GM18511 (cell line): ENCODE data around the gene TRAF1.

ENCODE experiments used
- ATAC-seq: cut with Tn5 transposase; IDR thresholded peaks from one replicate; pipeline ENCODE4 v1.9.1; 2021; ENCODE audit warnings: mild to moderate bottlenecking, moderate library complexity; ENCODE audit not compliant: unreplicated experiment

The TRAF1 gene

GRCh38 chr9:120872791-120873502, 53.6 kb downstream of the TRAF1 start:
- ATAC-seq: no peak

DNA sequence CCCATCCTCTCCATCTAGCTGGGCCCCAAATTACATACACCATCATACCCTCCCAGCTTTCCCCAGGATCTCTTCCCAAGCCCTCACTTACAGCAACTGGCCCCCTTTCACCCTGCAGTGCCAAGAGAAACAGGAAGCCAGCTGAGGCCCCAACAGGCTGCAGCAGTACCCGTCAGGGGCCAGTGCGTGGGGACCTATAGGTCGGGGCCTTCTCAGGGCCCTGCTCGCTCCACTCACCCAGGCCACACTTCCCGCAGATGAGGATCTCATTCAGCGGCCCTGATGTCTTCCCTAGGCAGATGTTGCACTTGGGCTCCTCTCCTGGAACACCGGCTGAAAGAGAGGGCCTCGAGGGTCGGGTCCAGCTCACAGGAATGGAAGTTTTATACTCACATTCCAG, 56.4 kb downstream of the TRAF1 start:
- no peak for ATAC-seq

DNA sequence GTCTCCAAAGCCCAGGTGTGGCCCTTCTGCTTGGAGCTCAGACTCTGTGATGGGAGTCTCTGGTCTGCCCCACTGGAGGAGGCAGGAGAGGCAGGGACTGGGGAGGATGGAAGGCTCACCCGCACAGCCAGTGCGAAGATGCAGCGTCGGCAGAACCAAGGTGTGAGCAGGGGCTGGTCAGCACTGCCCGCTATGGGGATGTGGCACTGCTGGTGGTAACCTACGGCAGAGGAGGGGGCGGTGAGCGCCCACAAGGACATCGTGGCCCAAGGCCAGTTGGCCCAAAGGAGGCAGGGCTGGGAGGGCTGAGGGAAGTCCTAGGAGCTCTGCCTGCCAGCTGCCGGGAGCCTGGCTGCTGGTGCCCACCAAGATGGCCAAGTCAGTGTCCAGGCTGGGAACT, 56.9 kb downstream of the TRAF1 start:
- ATAC-seq: no peak

- no peak for ATAC-seq
Observed at GRCh38 chr9:120869360-120869687, 57.3 kb downstream of the TRAF1 start.

- ATAC-seq: peak; percentile 86
Observed at GRCh38 chr9:120868676-120869359, 57.8 kb downstream of the TRAF1 start.

DNA sequence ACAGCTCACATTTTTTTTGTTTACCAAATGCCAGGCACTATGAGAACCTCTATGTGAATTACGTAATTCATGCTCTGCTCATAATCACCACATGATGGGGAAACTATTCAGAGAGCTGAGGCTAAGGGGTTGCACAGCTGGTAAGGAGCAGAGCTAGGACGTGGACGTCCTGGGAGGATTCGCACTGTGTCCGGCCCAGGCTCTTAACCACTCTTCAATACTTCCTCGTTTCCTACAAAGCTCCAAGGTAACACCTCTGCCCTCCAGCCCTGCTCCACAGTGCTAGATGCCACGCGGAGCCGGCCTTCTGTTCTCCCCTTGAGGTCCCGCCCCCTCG, 58.3 kb downstream of the TRAF1 start:
- no peak for ATAC-seq

DNA sequence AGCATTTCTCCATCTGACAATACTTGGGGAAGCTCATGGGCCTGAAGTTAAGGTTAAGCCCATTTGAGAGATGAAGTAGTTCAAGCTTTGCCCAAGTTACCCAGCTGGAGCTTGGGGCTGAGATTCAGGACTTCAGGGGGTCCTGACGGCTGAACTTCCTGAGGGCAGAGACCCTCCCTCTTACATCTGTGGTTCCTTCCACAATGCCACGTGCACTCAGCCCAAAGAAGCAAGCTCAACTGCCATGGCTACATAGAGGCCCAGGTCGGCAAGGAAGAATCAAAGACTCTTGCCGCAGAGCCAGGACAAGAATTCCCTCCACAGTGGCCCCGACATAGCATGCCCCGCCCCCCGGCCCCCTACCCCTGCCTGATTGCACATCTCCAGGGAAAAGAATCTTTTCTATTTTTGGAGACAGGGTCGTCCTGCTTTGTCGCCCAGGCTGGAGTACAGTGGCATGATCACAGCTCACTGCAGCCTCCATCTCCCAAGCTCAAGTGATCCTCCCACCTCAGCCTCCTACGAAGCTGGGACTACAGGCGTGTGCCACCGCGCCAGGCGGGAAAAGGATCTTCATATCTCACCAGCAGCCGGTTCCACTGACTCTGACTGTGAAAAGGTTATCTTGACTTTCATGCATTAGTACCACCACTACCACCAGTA, 58.8 kb downstream of the TRAF1 start:
- no peak for ATAC-seq

DNA sequence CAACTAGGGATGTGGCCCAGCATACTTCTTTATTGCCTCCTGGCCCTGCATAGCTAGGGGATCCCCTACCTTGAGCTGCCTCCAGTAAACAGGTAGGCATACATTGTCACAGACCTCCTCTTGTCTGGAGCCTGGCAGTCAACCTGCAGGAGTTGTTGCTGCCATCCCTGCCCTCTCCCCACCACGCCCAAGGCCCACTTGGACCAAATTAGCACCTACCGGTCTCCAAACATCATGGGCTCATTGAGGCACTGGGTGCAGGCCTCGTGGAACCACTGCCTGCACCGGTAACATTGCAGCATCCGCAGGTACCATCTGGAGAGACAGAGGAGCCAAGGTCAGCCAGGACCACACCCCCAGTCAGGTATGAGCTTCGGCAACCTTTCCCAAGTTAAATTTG, 59.9 kb downstream of the TRAF1 start:
- no peak for ATAC-seq

GRCh38 chr9:120865809-120866208, 60.8 kb downstream of the TRAF1 start:
- ATAC-seq: no peak

GRCh38 chr9:120865176-120865575, 61.4 kb downstream of the TRAF1 start:
- ATAC-seq: no peak

- ATAC-seq: no peak
Observed at GRCh38 chr9:120864719-120865118, 61.9 kb downstream of the TRAF1 start.

GRCh38 chr9:120863833-120864232, 62.8 kb downstream of the TRAF1 start:
- ATAC-seq: no peak

DNA sequence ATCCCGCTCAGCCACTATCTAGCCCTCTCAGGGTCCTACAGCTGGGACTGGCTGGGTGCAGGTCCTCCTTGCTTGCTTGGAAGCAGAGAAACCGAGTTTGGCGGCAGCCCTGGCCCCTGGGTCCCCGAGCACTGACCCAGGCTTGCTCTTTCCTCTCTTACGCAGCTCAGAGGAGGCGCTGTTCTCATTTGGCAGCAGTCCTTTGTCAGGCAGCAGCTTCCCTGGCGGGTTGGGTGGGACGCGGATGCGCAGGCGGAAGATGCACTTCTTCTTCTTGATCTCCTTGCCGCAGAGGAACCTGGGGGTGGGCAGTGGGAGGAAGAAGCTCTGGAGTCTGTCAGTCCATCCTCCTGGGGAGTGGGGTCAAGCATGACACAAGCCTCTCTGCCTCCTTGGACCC, 64.1 kb downstream of the TRAF1 start:
- no peak for ATAC-seq

GRCh38 chr9:120861935-120862334, 64.7 kb downstream of the TRAF1 start:
- no peak for ATAC-seq

GRCh38 chr9:120860083-120860482, 66.5 kb downstream of the TRAF1 start:
- ATAC-seq: no peak

GRCh38 chr9:120859361-120859760, 67.2 kb downstream of the TRAF1 start:
- no peak for ATAC-seq

- ATAC-seq: no peak
Observed at GRCh38 chr9:120857902-120858301, 68.7 kb downstream of the TRAF1 start.

GRCh38 chr9:120857481-120857880, 69.1 kb downstream of the TRAF1 start:
- ATAC-seq: no peak

GRCh38 chr9:120856700-120857099, 69.9 kb downstream of the TRAF1 start:
- no peak for ATAC-seq

DNA sequence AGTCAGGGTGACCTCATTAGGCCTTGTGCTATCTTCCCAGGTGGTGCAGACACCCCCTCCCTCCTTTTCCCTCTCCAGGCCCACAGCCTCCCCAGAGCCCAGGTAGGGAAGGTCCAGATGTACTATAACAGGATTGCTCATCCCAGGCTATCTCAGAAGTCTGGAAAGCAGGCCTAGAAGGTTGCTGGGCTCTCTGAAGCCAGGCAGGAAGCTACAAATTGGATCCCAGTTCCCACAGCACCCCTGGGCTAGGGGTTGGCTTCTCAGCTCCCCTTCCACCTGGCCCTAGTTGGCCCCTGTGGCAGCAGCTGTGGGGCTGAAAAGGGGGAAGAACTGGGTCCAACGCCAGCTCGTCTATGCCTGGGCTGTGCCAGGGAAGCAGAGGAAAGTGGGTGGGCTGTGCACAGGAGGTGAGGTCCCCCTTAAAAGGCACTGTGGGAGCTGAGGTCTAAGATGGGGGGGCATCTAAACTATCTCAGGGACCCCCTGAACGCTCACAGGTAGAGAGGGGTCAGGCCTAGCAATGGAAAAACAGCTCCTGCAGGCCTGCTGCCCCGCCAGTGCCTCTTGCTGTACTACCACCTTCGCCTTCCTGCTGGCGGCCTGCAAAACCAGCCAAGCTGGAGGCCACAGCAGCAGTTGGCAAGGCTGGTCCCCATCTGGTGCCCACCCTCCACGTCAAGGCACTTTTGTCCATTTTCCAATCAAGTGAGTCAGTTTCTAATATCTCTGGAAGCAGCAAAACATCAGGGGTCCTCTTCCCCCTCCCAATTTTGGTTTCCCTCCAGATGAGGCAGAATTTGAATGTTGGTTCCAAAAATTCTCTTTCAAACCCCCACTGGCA, 70.5 kb downstream of the TRAF1 start:
- ATAC-seq: no peak

GRCh38 chr9:120854596-120855327, 71.8 kb downstream of the TRAF1 start:
- ATAC-seq: no peak
